HL-60 (cell line): ENCODE measurements around the gene CRIM1.

Source experiments
- CTCF ChIP-seq: IDR thresholded peaks from one replicate; pipeline ENCODE4 v1.5.1; 2011; ENCODE audit warnings: low read length, control low read depth, inconsistent platforms; ENCODE audit not compliant: insufficient read depth
- GABPA ChIP-seq: IDR thresholded peaks from 2 replicates; pipeline ENCODE4 v1.6.1; 2012; ENCODE audit warnings: low read depth
- POLR2AphosphoS5 ChIP-seq: IDR thresholded peaks from 2 replicates; pipeline ENCODE4 v1.6.1; 2012; ENCODE audit warnings: low read depth
- SPI1 ChIP-seq: IDR thresholded peaks from 2 replicates; pipeline ENCODE4 v1.6.1; 2012; ENCODE audit warnings: low read depth, mild to moderate bottlenecking, borderline replicate concordance
- TF ChIP-seq, protein P1 (sequence below): IDR thresholded peaks from 2 replicates; pipeline ENCODE4 v1.6.1; 2012; ENCODE audit warnings: low read depth; ENCODE audit not compliant: insufficient replicate concordance

DNA sequence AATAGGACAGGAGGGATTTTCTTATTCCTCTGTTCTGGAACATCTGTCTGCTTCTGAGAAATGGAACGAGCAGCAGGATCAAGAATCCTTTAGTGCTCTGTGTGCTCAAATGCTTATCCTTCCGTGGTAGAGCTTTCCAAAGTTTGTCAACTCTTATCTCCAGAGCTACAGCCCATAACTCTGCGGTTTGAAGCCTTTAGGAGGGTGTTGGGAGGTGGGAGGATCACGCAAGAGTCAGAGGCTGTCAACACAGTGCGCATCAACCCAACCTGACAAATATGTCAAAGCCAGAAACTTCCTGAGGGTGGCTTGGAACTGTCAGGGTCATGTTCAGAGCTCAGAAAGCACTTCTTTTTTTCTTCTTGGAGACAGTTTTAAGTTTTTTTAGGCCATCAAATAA is 95.9 kb downstream of the CRIM1 start:
- TF ChIP-seq CTCF (no peak), SPI1 (no peak), POLR2AphosphoS5 (no peak), GABPA (no peak)
- TF ChIP-seq, protein P1, sequence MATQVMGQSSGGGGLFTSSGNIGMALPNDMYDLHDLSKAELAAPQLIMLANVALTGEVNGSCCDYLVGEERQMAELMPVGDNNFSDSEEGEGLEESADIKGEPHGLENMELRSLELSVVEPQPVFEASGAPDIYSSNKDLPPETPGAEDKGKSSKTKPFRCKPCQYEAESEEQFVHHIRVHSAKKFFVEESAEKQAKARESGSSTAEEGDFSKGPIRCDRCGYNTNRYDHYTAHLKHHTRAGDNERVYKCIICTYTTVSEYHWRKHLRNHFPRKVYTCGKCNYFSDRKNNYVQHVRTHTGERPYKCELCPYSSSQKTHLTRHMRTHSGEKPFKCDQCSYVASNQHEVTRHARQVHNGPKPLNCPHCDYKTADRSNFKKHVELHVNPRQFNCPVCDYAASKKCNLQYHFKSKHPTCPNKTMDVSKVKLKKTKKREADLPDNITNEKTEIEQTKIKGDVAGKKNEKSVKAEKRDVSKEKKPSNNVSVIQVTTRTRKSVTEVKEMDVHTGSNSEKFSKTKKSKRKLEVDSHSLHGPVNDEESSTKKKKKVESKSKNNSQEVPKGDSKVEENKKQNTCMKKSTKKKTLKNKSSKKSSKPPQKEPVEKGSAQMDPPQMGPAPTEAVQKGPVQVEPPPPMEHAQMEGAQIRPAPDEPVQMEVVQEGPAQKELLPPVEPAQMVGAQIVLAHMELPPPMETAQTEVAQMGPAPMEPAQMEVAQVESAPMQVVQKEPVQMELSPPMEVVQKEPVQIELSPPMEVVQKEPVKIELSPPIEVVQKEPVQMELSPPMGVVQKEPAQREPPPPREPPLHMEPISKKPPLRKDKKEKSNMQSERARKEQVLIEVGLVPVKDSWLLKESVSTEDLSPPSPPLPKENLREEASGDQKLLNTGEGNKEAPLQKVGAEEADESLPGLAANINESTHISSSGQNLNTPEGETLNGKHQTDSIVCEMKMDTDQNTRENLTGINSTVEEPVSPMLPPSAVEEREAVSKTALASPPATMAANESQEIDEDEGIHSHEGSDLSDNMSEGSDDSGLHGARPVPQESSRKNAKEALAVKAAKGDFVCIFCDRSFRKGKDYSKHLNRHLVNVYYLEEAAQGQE = no peak
